HTERT RPE-1 (cell line): ENCODE data around the gene NFATC1.
"Not testable (repeated sequence)": the region's sequence is repeated elsewhere in the genome, so short reads cannot be mapped to it uniquely, and the experiment has no call there.

ENCODE experiments used
- in situ Hi-C: fragments of 300-500 bp; cut with MboI; formaldehyde crosslinking; loops from 4 replicates; pipeline ENCODE4 v1.14.3; 2020; ENCODE audit warnings: low sequenced_read_pairs

The NFATC1 gene

DNA sequence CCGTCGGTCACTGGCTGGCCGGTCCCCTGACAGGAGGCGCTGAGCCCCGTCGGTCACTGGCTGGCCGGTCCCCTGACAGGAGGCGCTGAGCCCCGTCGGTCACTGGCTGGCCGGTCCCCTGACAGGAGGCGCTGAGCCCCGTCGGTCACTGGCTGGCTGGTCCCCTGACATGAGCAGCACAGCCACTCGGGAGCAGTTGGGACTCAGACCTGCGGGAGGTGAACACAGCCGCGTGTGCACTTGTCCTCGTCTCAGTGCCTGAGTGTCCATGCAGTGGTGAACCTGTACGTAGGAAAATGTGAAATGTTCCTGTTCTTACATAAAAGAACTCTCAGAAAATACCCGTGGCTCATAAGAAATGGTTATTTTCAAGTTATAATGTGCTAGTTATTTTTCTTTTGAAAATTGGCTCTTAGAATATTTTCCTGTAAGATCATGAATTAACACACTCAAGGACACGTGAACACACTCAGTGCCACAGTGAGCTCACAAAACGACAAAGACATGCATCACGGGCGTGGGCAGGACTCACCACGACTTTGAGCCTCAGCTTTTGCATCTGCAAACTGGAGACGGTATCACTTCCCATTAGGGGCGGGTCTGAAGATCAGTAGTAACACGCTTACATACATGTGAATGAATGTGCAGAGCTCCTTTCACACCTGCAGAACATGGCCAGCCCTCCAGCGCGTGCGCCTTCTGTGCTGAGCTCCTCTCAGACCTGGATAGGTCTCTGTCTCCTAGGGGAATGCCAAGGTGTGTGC, 21.1 kb upstream of the NFATC1 start:
- in situ Hi-C loops: no loop called here

- in situ Hi-C loops: no loop called here
Measured at GRCh38 chr18:79375441-79376154, 20.1 kb upstream of the NFATC1 start.

DNA sequence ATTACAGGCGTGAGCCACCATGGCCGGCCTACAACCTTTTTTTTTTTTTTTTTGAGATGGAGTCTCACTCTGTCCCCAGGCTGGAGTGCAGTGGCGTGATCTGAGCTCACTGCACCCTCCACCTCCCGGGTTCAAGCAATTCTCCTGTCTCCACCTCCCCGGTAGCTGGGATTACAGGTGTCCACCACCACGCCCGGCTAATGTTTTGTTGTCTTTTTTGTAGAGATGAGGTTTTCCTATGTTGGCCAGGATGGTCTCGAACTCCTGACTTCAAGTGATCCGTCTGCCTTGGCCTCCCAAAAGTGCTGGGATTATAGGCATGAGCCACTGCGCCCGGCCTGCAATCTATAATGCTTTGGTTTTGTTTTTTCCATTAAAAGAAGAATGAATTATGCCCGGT, 19.1 kb upstream of the NFATC1 start:
- in situ Hi-C loops: not testable (repeated sequence)

- in situ Hi-C loops: no loop called here
Measured at GRCh38 chr18:79377187-79377891, 18.4 kb upstream of the NFATC1 start.

- in situ Hi-C loops: no loop called here
Measured at GRCh38 chr18:79378536-79379250, 17.0 kb upstream of the NFATC1 start.

DNA sequence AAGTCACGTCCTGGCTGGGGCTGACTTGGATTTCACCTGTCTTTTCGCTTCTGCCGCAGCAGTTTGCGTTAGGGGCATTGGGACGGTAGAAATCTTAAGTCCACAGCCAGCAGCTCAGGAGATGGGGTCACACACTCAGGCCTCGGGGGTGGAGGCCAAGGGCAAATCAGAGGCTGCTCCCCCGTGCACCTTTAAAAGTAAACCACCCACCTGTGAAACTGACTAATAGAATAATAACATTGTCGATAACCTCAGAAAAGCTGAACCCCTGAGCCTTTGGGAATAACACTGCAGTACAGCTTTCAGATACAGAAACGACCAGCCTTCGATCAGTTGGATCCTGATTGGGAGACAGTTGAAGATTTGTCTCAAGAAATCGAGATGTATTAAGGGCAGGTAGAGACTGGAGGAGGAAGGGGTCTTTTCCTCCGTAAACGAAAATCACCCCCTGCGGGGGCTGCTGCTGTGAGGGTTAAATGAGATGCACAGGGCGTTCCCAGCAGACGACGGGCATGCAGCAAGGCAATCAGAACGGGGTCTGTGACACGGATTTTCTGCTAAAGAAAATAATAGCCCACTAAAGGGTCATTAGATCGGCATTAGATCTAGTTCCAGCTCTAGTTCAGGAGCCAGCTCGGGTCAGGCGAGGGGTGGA, 16.4 kb upstream of the NFATC1 start:
- in situ Hi-C loops: no loop called here

GRCh38 chr18:79379931-79380815, 15.6 kb upstream of the NFATC1 start:
- in situ Hi-C loops: no loop called here

DNA sequence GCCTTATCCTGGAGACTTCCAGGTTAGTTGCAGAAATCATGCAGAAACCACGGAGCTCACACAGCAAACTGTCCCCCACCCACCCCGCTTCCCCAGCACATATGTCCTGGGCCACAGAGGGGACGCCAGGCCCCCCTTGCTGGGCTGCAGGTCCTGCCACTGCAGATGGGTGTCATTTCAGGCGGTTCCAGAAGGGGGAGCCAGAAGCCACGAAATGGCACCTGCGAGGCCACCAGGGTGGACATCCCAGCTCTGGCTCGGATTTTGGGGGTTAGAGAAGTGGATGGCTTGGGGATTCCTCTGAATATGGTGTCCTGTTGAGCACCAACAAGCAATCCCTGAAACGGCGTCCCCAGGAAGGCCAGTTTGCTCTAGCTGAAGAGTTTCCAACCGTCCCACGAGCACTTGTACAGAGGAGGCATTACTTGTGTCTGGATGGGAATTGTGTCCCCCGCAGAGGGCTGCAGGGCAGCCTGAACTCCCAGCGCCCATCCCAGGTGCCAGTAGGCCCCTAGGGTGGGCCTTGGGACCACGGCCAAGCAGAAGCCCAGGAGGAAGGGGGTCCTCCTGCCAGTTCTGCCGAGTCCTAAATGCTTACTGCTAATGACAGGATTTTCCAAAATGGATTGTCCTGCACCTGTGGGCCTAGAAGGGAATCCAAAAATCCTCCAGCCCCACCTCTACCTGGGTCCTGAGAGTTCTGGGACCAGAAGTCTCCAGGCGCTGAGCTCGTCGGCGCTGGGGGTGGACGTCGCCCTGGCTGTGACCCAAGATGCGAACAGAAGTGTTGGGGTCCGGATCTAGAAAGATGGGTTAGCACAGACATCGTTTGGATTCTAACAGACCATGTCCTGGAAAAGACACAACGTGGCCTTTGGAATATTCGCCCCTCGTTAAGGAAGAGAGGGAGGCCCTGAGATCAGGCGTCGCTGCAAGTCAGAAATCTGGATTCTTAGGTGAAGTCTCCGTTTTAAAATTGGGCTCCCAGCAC, 14.6 kb upstream of the NFATC1 start:
- in situ Hi-C loops: no loop called here

- in situ Hi-C loops: no loop called here
Measured at GRCh38 chr18:79381811-79382311, 13.9 kb upstream of the NFATC1 start.

DNA sequence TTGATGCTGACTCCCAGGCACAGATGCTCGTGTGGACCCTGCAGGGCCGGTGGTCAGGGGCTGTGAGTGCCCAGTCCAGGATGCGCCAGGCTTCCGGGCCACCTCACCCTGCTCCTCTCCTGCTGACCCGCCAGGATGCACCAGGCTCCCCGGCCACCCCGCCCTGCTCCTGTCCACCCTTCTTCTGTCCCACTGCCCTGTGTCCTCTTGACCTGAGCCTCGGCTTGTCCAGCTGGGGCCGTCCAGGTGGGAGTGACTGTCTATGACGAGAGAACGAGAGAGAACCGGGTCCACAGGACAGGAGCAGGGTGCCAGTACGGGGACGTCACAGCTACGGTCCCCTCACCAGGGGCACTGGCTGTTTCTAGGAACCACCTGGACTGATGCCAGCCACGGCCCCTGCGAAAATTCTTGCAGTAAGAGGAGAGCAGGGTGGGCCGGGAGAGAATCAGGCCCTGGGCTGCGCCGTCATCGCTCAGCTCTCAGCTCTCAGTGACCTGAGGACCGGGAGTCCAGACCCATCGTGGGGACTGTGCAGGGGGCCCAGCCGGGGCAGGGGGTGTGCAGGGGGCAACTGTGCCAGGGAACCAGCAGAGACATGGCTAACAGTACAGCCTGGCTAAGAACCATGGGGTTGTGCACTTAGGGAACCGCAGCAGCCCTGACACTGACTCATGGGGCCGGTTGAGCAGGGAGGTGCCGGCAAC, 12.9 kb upstream of the NFATC1 start:
- in situ Hi-C loops: no loop called here

DNA sequence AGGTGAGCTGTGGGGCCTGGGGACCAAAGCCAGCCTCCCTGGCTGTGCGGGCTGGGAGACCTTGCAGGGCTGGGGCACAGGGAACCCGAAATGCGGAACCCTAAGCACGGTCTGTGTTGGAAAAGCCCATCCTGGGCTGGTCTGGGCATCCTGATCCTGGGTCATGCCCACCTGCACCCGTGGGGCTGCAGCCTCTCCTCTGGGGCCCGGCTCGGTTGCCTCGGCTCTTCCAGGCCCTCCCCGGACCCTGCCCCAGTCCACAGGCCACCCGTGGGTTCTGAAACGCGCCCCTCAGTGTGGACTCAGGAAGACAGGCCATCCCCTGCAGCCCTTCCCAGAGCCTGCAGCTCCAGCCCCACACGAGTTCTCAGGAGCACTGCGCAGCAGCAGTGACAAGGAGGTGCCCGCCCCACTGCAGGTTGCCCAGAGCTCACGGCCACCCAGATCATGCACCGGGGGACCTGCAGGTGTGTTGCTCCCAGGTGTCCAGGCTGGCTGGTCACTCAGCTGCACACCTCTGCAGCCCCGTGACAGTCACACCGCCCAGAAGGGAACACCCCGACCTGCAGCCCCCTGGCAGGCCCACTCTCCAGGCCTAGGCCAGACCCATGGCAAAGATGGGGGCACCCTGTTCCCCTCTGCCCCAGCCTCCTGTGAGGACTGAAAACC, 12.2 kb upstream of the NFATC1 start:
- in situ Hi-C loops: no loop called here

DNA sequence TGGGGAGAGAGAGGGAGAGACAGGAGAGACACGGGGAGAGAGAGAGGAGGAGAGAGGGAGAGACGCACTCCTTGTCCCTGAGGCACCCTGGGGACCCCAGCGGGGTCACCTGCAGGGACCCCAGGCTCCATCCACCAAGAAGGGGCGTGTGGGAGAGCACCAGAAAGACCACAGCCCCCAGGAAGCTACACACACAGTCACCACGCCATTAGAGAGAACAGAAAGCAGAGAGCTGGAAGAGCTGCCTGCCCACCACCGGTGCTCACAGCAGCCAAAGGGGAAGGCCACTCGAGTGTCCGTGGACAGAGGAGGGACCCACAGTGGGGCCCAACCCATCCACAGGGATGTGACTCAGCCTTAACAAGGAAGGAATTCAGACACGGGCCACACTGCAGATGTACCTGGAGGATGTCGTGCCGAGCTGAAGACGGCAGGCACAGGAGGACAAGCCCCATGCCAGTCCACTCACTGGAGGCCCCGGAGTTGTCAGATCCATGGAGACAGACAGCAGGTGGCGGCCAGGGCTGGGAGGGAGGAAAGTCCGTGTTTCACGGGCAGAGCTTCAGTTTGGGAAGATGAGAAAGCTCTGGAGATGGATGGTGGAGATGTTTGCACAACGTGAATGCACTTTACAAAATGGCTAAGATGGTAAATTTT, 11.5 kb upstream of the NFATC1 start:
- in situ Hi-C loops: no loop called here

- in situ Hi-C loops: no loop called here
Measured at GRCh38 chr18:79384834-79385233, 10.9 kb upstream of the NFATC1 start.

DNA sequence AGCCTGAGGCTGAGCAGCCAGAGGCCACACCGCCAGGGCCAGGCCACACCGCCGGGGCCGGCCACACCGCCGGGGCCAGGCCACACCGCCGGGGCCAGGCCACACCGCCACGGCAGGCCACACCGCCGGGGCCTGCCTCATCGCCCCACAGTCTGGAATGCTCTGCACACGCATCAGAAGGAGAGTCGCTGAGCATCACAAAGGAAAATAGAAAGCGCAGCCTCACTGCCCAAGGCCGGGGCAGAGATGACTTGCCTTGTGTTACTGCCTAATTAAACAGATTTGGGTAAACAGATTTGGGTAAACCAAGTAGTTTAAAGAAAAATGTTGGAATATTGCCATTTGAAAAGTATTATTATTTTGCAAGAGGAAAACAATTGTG, 10.4 kb upstream of the NFATC1 start:
- in situ Hi-C loops: no loop called here

- in situ Hi-C loops: no loop called here
Measured at GRCh38 chr18:79385708-79386341, 9.9 kb upstream of the NFATC1 start.

DNA sequence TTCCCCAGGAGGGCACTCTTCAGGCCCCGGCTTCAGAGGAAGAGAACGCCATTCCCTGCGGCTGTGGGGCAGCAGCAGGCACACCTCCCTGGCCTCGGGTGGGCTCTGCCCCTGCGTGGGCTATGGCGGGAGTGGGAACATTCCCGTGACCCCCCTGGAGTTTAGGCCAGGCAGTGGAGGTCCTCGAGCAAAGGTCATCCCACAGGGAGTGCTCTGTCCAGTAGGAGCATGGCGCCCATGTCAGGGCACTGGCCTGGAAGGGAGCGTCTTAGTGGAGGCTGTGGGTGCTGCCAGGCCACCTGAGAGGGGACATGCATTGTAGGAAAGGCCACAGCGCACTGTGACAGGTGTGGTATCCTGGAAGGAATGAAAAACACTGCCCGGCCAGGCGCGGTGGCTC, 9.2 kb upstream of the NFATC1 start:
- in situ Hi-C loops: no loop called here
